ENCODE measurements around the gene CFAP119. TPM values are rescaled to one million over a fixed set of nuclear protein-coding genes. Genes with fewer than 3 reads are reported as not detected.

Gene CFAP119
- total RNA-seq, 6 experiments from 2014 or later, result 4.3 to 7.6 (median 5.1) TPM

DNA sequence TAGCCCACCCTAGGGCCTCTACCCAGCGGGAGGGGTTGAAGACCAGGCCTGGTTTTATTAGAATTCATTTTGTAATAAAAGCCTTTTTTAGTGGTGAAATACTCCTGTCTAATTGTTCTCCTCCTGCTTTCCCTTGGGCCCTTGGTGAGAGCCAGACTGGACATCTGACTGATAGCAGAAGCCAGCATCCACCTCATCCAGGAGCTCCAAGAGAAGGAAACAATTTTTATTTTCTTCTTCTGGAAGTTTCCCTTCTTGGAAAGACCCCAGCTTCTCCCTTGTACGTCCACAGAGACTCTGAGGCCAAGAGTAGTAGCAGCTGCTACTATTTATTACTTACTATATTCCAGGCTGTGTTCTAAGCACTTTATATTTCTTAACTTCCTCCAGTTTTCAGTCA lies 17.7 kb downstream of the CFAP119 start:
- TF ChIP-seq, protein P1, sequence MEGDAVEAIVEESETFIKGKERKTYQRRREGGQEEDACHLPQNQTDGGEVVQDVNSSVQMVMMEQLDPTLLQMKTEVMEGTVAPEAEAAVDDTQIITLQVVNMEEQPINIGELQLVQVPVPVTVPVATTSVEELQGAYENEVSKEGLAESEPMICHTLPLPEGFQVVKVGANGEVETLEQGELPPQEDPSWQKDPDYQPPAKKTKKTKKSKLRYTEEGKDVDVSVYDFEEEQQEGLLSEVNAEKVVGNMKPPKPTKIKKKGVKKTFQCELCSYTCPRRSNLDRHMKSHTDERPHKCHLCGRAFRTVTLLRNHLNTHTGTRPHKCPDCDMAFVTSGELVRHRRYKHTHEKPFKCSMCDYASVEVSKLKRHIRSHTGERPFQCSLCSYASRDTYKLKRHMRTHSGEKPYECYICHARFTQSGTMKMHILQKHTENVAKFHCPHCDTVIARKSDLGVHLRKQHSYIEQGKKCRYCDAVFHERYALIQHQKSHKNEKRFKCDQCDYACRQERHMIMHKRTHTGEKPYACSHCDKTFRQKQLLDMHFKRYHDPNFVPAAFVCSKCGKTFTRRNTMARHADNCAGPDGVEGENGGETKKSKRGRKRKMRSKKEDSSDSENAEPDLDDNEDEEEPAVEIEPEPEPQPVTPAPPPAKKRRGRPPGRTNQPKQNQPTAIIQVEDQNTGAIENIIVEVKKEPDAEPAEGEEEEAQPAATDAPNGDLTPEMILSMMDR (IDR thresholded peaks at IDR 0.05), result no peak
- no peaks in the 10 kb centered on the region for H3K9me3 Mint-ChIP-seq
- H3K27me3 Mint-ChIP-seq (ENCODE audit: insufficient read depth), result peaks cover 1% of the 10 kb centered on the region; the same call in 1 of the 2 replicates
- DNase-seq, result no peak
- no peak overlapping the region for H3K4me3 Mint-ChIP-seq
- peaks cover 30% of the 10 kb centered on the region for H3K36me3 Mint-ChIP-seq (ENCODE audit: low read depth)
- peaks cover 48% of the 10 kb centered on the region for H3K4me1 Mint-ChIP-seq (ENCODE audit: low read depth)
- no peak overlapping the region for H3K27ac Mint-ChIP-seq

DNA sequence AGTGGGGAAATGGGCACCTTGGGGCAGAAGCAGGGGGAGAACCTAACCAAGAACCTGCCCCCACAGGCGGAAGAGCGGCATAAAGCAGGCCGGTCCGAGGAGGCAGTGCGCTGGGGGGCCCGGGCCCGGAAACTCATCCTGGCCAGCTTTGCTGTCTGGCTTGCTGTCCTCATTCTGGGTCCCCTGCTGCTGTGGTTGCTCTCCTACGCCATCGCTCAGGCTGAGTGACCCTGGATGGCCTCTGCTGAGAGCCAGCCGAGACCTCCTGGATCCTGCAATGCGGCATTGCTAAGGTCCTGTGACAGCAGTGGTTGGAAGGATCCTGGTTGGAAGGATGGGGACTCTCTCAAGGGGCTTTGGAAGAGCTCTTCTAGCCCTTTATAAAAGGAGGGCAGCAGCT lies 18.1 kb downstream of the CFAP119 start:
- H3K9me3 Mint-ChIP-seq, result no peaks in the 10 kb centered on the region
- DNase-seq, result no peak
- H3K36me3 Mint-ChIP-seq (ENCODE audit: low read depth), result peaks cover 28% of the 10 kb centered on the region
- no peak overlapping the region for H3K27ac Mint-ChIP-seq
- TF ChIP-seq, protein P1 (IDR thresholded peaks at IDR 0.05), result no peak
- peaks cover 43% of the 10 kb centered on the region for H3K4me1 Mint-ChIP-seq (ENCODE audit: low read depth)
- H3K4me3 Mint-ChIP-seq, result no peak overlapping the region
- peaks cover 3% of the 10 kb centered on the region for H3K27me3 Mint-ChIP-seq (ENCODE audit: insufficient read depth)

DNA sequence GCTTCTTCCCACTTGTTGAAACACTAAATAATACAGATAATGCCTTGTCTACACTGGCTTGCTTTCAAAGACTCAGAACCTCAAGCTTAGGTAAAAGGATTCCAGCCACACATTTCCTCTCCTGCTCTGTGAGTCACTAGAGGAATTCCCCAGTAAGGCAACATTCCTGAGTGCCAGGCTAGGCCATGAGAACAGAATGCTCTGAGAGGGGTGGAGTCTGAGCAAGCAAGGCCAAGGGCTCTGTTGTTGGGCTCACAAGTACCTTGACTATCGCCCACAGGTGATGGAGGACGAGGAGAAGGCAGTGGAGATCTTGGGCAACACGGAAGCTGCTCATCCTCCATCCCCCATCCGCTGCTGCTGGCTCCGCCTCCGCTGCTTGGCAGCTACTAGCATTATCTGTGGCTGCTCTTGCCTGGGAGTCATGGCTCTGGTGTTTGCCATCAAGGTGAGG lies 20.4 kb downstream of the CFAP119 start:
- peak; percentile 86 for DNase-seq
- H3K27ac Mint-ChIP-seq, result peak overlapping the region; percentile 87
- no peaks in the 10 kb centered on the region for H3K9me3 Mint-ChIP-seq
- peaks cover 35% of the 10 kb centered on the region for H3K36me3 Mint-ChIP-seq (ENCODE audit: low read depth)
- H3K27me3 Mint-ChIP-seq (ENCODE audit: insufficient read depth), result peaks cover 8% of the 10 kb centered on the region
- TF ChIP-seq, protein P1 (IDR thresholded peaks at IDR 0.05), result no peak
- peaks cover 26% of the 10 kb centered on the region for H3K4me1 Mint-ChIP-seq (ENCODE audit: low read depth)
- peak overlapping the region; percentile 38; the same call in 1 of the 2 replicates for H3K4me3 Mint-ChIP-seq

DNA sequence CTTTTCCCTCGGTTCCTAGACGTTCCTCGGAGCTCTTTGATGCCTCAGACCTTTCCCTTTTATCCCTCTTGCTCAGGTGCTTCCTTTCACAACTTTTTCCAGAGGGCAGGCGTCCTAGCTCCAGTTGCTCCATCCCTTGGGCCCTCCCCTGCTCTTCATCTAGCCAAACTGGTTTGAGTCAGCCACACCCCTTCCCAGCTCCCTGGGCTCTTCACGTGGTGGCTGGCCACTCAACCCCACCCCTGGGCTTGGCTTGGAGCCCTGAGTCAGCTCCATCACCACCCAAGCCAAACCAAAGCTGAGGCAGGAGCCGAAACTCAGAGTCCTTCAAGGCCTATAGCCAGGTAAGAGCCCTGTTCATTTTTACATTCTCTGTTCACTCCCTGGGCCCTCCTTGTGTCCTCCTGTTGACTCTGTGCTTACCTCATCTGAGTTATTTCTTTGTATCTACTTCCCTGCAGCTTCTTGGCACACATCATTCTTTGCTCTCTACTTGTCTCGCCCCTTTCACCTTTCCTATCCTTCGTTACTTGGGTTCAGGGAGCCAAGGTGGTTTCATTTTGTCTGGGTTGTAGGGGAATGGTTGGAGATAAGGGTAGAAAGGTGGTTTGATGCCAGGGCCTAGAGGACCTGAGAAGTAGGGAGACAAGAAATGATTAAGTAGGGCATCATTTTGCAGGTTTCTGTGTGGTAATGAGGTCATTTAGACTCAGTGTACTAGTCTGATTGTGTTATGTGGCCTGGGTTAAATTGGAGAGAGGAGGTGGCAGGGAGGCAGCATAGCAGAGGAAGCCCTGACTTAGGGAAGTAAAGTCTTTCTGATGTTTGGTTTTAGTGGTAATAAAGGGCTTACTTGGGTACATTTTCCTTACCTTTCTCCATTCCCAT lies 21.3 kb downstream of the CFAP119 start:
- H3K9me3 Mint-ChIP-seq, result no peaks in the 10 kb centered on the region
- peaks cover 40% of the 10 kb centered on the region for H3K36me3 Mint-ChIP-seq (ENCODE audit: low read depth)
- peaks cover 25% of the 10 kb centered on the region for H3K4me1 Mint-ChIP-seq (ENCODE audit: low read depth)
- peak overlapping the region; percentile 38 for H3K4me3 Mint-ChIP-seq
- H3K27ac Mint-ChIP-seq, result peak overlapping the region; percentile 87
- peak; percentile 68 for DNase-seq
- TF ChIP-seq, protein P1 (IDR thresholded peaks at IDR 0.05), result no peak
- peaks cover 8% of the 10 kb centered on the region for H3K27me3 Mint-ChIP-seq (ENCODE audit: insufficient read depth)

DNA sequence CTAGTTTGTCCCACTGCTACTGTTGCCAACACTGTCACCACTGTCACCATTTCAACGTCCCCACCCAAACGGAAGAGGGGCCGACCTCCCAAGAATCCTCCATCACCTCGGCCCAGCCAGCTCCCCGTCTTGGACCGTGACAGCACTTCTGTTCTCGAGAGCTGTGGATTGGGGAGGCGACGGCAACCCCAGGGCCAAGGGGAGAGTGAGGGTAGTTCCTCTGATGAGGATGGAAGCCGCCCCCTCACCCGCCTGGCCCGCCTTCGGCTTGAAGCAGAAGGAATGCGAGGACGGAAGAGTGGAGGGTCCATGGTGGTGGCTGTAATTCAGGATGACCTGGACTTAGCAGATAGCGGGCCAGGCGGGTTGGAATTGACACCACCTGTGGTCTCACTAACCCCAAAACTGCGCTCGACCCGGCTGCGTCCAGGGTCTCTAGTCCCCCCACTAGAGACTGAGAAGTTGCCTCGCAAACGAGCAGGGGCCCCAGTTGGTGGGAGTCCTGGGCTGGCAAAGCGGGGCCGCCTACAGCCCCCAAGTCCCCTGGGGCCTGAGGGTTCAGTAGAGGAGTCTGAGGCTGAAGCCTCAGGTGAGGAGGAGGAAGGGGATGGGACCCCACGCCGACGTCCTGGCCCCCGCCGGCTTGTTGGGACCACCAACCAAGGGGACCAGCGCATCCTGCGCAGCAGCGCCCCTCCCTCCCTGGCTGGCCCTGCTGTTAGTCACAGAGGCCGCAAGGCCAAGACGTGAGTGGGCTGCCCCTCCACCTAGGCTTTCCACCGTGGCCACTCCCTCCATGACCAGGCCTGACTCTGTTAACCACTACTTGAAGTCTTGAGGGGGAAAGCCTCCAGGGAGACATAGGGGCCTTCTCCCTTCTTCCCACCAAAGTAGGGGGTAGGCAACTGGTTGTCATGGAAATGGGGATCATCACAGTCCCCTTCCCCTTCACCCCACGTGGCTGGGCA lies 22.6 kb downstream of the CFAP119 start:
- peaks cover 25% of the 10 kb centered on the region for H3K4me1 Mint-ChIP-seq (ENCODE audit: low read depth)
- H3K9me3 Mint-ChIP-seq, result no peaks in the 10 kb centered on the region
- peaks cover 34% of the 10 kb centered on the region for H3K36me3 Mint-ChIP-seq (ENCODE audit: low read depth)
- TF ChIP-seq, protein P1 (IDR thresholded peaks at IDR 0.05), result no peak
- DNase-seq, result no peak
- H3K27me3 Mint-ChIP-seq (ENCODE audit: insufficient read depth), result peaks cover 8% of the 10 kb centered on the region
- no peak overlapping the region for H3K4me3 Mint-ChIP-seq
- no peak overlapping the region for H3K27ac Mint-ChIP-seq

All from HFFc6 (cell line).